ENCODE measurements around the gene MAPKAPK3.
"Not testable (repeated sequence)": the region's sequence is repeated elsewhere in the genome, so short reads cannot be mapped to it uniquely, and the experiment has no call there.

MAPKAPK3 gene

DNA sequence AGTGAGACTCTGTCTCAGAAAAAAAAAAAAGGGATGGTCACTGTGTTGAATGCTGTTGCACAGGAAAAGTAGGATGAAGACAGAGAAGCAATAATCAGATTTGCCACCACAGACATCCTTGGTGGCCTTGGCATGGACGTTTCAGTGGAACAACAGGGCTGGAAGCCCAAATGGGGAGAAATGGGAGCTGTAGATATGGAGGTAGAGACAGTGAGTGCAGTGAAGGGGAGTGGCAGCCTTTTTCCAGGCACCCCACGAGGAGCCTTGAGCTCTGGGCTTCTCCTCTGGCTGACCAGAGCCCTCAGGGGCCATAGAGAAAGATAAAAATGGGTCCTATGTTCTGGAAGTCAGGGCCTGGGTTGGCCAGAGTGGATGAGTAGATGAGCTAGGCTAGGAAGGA lies 45.5 kb downstream of the MAPKAPK3 start:
- no peak for DNase-seq (ENCODE audit: low read depth)
- TF ChIP-seq, protein P1, sequence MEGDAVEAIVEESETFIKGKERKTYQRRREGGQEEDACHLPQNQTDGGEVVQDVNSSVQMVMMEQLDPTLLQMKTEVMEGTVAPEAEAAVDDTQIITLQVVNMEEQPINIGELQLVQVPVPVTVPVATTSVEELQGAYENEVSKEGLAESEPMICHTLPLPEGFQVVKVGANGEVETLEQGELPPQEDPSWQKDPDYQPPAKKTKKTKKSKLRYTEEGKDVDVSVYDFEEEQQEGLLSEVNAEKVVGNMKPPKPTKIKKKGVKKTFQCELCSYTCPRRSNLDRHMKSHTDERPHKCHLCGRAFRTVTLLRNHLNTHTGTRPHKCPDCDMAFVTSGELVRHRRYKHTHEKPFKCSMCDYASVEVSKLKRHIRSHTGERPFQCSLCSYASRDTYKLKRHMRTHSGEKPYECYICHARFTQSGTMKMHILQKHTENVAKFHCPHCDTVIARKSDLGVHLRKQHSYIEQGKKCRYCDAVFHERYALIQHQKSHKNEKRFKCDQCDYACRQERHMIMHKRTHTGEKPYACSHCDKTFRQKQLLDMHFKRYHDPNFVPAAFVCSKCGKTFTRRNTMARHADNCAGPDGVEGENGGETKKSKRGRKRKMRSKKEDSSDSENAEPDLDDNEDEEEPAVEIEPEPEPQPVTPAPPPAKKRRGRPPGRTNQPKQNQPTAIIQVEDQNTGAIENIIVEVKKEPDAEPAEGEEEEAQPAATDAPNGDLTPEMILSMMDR (conservative IDR thresholded peaks at IDR 0.05; ENCODE audit: low read length) = no peak
- no peak overlapping the region for H3K4me3 ChIP-seq (ENCODE audit: low read length)

DNA sequence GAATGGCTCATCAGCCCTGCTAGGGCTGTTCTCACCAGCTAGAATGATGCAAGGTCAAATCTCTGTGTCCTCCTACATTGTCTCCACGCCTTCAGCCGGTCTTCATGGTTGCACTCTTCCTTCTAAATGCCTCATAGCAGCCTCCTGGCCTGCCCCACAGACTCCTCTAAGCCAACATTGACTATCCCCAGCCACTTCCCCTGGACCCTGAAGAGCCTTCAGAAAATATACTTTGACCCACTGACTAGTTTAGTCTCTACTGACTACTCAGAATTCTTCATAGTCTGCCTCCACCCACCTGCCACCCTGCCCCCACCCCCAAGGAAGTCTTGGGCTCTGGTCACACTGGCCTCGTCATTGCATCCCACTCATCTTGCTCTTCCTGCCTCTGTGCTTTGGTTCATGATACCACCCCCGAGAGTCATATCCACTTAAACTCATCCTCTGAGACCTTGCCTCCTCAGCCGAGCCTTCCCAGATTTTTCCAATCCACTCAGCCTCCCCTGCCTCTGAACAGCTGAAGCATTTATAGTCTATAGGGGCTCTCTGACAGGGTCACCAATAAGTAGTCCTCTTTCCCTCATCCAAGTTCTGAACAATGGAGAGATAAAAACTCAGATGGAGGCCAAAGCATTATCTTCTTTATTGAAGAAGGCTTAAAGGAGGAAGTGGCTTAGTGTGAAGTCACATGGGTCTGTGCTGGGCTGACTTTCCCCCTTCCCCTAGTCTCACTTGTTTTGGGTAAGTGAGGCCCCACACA lies 48.3 kb downstream of the MAPKAPK3 start:
- DNase-seq (ENCODE audit: low read depth) = no peak
- no peak overlapping the region for H3K4me3 ChIP-seq (ENCODE audit: low read length)
- TF ChIP-seq, protein P1 (conservative IDR thresholded peaks at IDR 0.05; ENCODE audit: low read length) = no peak

DNA sequence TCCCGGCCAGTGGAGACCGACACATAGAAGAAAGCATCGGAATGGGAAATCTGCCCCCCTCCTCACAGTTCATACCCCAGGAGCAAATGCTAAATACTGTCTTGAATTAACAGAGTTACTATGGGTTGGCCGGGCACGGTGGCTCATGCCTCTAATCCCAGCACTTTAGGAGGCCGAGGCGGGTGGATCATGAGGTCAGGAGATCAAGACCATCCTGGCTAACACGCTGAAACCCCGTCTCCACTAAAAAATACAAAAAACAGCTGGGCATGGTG lies 48.8 kb downstream of the MAPKAPK3 start:
- H3K4me3 ChIP-seq (ENCODE audit: low read length); DNase-seq (ENCODE audit: low read depth): not testable (repeated sequence)

DNA sequence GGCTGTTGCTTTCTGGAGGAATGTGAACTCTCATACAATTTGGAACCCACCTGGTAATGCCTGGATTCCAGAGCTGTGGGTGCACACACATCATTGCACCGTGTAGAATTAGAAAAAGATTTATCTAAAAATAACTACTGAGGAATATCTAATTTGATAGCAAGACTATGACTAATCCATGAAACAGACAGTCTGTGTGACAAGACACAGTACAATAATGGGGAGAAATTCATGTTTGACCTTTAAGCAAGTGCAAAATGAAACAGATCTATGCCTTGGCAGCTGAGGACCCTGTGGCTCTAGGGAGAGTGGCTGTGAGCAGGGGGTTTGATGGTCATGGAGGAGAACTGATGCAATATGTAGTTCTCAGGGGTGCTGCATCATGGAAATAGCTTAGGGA lies 49.9 kb downstream of the MAPKAPK3 start:
- H3K4me3 ChIP-seq (ENCODE audit: low read length) = no peak overlapping the region
- DNase-seq (ENCODE audit: low read depth) = no peak
- TF ChIP-seq, protein P1 (conservative IDR thresholded peaks at IDR 0.05; ENCODE audit: low read length) = no peak

DNA sequence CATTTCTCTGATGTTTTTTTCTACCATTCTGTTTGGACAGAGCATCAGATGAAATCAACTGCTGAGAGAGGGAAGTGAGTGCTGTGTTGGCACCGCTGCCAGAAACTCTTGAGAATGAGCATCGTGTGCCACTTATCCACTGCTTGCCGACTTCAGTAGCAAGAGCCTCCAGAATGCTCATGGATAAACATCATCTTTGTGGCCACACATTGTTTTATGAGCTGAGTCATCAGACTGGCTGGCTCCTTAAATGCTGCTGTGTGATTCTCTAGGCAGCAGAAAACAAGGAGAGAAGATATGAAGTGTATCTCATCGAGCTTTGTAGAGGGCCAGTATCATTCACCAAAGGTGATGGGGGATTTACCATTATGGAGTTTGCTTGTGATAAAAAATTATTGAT lies 54.4 kb downstream of the MAPKAPK3 start:
- no peak overlapping the region for H3K4me3 ChIP-seq (ENCODE audit: low read length)
- TF ChIP-seq, protein P1 (conservative IDR thresholded peaks at IDR 0.05; ENCODE audit: low read length) = no peak
- DNase-seq (ENCODE audit: low read depth) = peak; percentile 90

DNA sequence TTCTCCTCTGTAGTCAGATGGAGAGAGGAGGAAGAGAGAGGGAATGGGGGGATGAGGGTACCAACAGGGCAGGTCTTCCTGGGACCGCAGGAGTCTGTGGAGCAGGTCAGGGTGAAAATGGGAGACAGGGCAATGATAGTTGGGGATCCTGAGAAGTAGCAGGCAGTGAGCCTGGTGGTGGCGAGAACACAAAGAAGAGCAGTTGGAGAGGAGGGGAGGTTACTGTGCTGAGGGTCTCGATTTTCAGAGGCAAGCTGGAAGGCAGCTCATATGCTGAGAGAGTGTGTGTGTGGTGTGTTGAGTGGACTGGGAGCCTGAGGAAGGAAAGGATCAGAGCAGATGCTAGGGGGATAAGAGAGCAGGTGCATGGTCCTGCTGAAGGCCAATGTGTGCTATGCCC lies 55.7 kb downstream of the MAPKAPK3 start:
- TF ChIP-seq, protein P1 (conservative IDR thresholded peaks at IDR 0.05; ENCODE audit: low read length) = no peak
- H3K4me3 ChIP-seq (ENCODE audit: low read length) = no peak overlapping the region
- no peak for DNase-seq (ENCODE audit: low read depth)

DNA sequence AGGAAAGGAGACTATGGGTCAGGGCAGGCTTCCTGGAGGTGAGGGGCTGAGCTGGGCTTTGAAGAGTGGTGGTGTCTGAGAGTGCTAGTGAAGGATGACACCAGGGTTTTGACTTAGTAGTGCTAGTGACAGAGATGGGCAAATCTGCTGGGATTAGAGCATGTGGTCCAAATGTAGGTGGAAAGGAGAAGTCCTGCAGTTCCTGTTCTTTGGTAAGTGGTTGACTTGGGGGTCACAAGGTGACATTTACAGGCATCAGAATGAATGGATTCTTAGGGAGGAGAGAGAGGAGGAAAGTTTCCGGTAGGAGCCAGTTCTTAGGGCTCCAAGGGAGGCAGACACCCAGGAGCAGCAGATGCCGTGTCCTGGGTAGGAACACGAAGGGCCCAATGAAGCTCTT lies 57.0 kb downstream of the MAPKAPK3 start:
- TF ChIP-seq, protein P1 (conservative IDR thresholded peaks at IDR 0.05; ENCODE audit: low read length) = no peak
- no peak for DNase-seq (ENCODE audit: low read depth)
- no peak overlapping the region for H3K4me3 ChIP-seq (ENCODE audit: low read length)
